ENCODE data around the gene EIF2B1.
"Not testable (repeated sequence)": the region's sequence is repeated elsewhere in the genome, so short reads cannot be mapped to it uniquely, and the experiment has no call there.

EIF2B1 gene

DNA sequence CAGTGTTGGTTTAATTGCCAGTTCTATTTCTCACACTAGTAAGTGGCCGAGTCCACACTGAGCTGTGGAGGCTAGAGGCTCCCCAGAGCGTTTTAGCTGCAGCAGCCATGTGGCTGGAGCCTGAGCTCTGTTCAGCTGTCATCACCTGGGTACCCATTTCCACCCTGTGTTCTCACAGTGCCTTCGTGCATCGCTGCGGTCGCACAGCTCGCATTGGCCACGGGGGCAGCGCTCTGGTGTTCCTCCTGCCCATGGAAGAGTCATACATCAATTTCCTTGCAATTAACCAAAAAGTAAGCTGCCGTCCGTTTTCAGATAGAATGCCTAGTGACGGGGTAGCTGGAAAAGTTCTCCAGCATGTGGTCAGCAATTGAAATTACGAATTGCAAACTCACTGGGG is 15.9 kb downstream of the EIF2B1 start:
- DNase-seq (ENCODE audit: low read depth in 3 of 3), result no peak

DNA sequence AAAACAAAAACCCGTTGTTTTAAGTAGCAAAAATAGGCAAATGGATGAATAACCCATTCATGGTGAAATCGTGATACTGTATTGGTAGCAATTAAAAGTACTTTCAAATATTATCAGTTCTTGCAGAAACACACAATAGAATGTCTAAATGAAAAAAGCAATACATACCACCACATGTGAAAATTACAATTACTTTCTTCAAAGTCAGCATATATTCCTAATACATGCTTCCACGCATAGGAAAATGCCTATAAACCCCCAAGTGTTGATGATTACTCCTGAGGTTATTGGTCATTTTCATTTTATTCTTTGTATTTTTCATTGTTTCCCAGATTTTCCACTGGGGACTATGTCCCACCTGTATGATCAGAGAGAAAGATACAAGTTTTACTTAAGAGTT is 16.3 kb downstream of the EIF2B1 start:
- DNase-seq (ENCODE audit: low read depth in 3 of 3), result no peak

DNA sequence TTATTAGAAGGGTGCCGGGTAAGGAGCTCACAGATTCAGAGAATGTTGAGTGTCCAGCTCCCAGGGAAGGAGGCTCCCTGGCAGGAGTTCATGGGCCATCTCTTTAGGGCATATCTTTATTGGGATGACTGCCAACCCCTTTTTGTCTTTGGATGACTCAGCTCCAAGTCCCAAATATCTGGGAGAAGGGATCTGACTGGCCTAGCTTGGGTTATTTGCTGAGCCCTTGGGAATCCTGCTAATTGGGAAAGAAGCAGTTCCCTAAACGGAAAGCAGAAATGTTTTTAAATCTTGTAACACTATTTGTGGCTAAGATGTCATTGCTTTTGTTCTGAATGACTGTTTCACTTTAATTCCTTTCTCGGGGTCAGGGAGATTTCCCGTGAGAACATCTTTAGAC is 19.0 kb downstream of the EIF2B1 start:
- DNase-seq (ENCODE audit: low read depth in 3 of 3), result no peak

DNA sequence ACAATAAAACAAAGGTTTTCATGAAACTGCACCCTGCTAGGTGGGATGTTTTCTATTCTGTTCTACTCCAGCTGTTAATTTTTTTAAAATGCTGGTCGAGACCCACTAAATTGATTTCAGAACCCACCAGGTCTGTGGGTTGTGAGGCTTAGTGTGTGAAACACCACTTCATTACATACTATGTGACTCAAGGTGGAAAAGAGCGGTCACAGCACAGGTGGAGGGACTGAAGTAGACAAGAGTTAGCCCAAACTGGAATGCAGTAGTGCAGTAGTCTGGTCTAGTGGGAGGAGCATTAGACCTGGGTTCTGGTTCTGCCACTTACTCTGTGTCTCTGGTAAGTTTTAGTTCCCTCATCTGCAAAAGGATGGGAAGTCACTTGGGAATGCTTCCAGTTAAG is 19.4 kb downstream of the EIF2B1 start:
- DNase-seq (ENCODE audit: low read depth in 3 of 3), result no peak

DNA sequence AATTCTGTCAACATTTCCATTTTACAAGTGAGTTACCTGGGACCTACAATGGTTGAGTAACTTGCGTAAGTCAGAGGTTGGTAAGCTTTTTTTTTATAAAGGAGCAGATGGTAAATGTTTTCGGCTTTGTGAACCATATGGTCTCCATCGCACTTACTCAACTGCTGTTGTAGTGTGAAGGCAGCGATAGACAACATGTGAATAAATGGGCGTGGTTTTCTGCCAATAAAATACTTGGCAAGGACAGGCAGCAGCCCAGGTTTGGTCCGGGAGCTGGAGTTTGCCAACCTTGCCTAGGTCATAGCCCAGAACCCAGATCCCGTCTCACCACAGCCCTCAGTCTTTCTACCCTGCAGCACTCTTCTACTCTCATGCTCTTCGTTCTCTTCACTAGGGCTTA is 25.3 kb downstream of the EIF2B1 start:
- DNase-seq (ENCODE audit: low read depth in 3 of 3), result no peak

DNA sequence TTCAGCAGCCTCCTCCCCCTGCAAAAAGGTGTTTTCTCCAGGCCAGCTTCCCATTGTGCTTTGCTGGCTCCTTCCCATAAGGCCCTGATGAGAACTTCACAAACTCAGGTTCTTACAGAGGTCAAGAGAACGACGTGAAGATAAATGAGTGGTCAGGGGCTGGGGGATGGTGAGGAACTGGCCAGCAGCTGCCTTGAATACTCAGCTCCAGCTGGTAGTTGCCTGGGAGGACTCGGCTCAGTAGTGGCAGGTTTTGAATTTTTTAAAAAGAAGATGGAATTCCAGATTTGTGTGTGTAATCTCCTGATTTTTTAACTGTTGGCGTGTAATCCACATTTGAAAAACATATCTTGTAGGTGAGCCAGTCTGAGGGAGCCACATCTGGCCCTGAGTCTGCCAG is 25.7 kb downstream of the EIF2B1 start:
- DNase-seq (ENCODE audit: low read depth in 3 of 3), result no peak

DNA sequence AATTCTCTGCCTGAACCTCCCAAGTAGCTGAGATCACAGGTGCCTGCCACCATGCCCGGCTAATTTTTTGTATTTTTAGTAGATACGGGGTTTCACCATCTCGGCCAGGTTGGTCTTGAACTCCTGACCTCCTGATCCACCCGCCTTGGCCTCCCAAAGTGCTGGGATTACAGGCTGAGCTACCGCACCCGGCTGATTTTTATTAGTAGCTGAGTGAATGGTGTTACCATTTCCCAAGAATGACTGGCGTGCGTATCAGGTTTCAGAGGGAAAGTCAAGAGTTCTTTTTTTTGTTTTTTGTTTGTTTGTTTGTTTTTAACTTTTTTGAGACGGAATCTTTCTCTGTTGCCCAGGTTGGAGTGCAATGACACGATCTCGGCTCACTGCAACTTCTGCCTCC is 30.0 kb downstream of the EIF2B1 start:
- not testable (repeated sequence) for DNase-seq (ENCODE audit: low read depth in 3 of 3)

DNA sequence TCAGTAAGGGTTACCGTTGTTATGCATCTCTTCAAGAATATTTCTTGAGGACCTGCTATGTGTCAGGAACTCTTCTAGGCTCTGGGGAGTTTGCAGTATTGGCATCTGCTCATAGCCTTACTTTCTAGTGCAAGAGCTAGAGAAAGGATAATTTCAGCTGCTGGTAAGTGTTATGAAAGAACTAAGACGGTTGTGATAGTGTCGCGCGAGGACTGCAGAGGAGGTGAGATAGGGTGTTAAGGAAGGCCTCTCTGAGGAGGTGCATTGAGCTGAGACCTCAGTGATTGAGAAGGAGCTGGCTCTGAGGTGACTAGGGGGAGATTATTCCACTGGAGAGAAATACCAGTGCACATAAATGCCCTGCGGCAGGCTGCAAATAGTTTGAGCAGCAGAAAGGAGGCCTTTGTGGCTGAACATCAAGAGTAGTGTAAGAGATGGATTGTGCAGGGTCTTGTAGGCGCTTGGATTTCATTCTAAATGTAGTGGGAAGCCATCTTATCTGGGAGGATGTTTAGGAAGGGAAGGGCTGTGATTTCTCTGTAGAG is 30.8 kb downstream of the EIF2B1 start:
- no peak for DNase-seq (ENCODE audit: low read depth in 3 of 3)

DNA sequence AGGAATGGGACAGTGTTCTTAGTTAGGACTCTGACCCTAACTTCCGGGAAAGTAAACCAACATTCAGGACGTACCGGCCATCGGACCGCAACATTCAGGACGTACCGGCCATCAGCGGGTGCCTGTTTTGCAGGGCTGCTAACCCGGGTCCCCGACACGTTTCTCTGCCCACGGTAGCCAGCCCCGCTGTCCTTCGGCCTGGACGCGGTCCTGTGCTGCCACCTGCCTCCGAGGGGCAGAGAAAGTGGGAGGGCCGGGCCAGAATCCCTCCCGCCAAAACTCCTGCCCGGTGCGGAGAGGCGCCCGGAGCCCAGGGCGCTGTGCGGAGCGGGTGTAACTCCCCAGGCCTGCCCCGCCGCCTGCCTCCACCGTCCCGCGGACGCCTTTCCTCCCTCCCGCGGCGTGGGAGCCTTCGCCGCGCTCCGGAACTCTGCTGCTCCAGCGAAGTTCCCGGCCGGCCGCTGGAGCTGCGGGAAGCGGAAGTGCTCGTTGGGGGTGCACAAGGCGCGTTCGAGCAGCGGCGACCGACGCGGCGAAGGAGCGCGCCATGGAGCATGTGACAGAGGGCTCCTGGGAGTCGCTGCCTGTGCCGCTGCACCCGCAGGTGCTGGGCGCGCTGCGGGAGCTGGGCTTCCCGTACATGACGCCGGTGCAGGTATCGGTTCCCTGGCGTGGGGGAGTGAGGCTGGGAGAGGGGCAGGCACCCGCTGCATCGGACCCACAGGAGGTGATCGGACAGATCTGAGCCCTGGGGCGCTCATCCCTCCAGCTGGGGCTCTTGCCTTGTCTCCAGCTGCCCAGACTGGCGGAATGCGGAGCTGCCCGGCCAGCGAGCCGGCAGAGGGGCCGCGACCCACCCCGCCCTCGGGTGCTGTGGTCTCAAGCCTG is 31.6 kb downstream of the EIF2B1 start, which contains the start of gene DDX55:
Gene DDX55 (plus strand): TSS at position 498 of the 888 bp plus-strand sequence. CDS start 50 bp downstream, at position 548.
- DNase-seq (ENCODE audit: low read depth in 3 of 3), result peak; percentile 71 to 77 (median 75)

DNA sequence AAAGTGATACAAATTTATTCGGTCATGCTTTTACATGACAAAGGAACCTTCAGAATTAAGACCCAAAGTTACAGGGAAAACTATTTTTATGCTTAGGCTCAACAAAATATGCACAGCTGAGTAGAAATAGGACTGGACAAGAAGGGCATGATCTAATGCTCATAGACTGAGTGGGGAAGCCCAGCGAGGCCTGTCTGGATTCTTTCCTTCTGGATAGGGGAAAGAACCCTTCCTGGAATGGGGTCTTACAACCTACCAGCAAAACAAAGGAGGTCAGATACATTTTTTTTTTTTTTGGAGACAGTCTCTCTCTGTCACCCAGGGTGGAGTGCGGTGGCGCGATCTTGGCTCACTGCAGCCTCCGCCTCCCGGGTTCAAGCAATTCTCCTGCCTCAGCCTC is 33.8 kb downstream of the EIF2B1 start:
- DNase-seq (ENCODE audit: low read depth in 3 of 3), result no peak

DNA sequence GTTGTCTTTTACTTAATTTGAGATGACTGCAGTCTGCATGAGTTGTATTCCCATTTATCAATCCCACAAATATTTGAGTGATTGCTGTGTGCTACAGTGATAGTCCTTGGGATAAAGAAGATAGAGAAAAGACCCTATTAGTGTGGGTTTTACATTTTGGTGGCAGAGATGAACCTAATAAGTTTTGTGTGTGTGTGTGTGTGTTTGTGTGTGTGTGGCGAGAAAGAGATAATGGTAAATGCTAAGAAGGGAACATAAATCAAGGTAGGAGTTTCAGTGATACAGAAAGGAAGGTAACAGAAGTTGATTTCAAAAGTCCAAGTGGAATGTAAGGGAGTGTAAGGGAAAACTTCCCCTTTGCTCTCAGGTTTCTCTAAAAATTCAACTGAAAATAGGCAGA is 34.2 kb downstream of the EIF2B1 start:
- DNase-seq (ENCODE audit: low read depth in 3 of 3), result no peak

DNA sequence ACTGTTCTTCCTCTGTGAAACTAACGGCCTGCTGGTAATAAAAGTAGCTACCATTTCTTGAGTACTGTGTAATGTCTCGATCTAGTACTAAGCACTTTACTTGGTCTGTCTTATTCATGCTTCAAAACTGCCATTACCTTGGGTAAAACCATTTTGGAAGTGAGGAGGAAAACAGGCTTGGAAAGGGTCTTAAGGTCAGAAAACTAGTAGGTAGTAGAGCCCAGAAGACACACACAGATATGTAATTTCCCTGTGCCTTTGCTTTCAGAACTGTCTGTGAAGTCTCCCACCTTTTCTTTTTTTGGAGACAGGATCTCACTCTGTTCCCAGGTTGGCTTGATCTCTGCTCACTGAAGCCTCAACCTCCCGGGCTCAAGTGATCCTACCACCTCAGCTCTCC is 35.0 kb downstream of the EIF2B1 start:
- DNase-seq (ENCODE audit: low read depth in 3 of 3), result no peak

DNA sequence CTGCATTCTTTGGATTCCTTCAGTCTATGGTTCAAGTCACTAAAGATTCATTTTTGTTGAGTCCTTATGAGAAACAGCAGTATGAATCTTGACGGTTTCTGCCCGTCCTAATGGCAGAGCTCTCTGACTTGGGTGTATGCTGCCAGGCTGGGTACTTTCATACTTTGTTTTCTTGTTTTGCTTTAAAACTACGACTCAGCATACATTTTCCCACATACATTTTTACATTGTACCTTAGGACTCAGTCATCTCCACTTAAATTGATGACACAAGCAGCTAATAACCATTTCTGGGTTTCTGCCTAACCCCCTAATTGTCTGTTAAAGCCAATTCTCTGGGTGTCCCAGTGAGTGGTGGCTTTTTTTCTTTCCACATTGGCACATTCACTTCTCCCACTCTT is 36.4 kb downstream of the EIF2B1 start:
- no peak for DNase-seq (ENCODE audit: low read depth in 3 of 3)

DNA sequence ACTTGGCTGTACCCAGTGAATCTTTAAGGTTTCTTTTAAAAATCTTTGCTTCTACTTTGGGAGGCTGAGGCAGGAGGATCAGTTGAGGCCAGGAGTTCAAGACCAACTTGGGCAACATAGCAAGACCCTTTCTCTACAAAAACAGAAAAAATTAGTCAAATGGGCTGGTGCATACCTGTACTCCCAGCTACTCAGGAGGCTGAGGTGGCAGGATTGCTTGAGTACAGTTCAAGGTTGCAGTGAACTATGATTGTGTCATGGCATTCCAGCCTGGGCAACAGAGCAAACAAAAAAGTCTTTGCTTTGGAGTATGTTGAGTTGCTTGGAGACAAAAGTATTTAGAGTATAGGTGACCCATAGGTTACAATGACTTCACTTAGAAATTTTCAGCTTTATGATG is 37.8 kb downstream of the EIF2B1 start:
- DNase-seq (ENCODE audit: low read depth in 3 of 3), result no peak

DNA sequence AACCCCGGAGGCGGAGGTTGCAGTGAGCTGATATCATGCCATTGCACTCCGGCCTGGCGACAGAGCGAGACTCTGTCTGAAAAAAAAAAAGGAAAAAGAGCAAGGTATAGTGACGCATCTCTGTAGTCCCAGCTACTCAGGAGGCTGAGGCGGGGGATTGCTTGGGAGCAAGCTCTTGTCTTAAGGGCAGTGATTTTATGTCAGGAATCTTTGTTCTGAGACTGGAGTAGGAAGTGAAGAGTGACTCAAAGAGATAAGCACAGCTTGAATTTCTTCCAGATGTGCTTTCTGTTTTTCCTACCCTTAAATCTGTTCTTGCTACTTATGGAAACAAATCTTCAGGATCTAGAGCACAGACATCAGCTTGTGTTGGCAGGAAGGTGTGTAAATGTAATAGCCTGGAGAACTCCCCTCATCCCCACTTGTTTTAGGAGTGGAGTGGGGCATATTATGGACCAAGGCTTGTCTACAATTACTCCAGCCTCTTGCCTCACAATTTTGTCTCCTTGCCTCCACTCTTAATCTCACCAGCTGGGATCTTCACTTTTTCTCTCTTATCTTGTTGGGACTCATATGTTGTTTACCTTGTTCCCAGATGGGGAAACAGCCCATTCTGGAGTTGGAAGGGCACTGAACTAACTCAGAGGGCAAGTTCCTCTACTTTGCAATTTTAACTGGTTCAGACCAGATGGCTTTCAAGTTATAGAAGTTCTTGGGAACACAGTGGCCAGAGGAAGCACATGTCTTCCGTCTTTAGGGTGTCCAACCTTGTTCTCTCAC is 41.6 kb downstream of the EIF2B1 start:
- DNase-seq (ENCODE audit: low read depth in 3 of 3), result no peak

DNA sequence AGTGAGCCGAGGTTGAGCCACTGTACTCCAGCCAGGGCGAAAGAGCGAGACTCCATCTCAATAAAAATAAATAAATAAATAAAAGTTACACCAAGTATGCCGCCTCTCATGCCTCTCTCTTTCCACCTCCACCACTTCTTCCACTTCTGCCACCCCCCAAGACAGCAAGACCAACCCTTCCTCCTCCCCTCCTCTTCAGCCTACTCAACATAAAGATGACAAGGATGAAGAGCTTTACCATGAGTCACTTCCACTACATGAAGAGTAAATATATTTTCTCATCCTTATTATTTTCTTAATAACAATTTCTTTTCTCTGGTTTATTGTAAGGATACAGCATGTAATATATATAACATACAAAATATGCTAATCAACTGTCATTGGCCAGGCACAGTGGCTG is 52.7 kb downstream of the EIF2B1 start:
- DNase-seq (ENCODE audit: low read depth in 3 of 3), result no peak

DNA sequence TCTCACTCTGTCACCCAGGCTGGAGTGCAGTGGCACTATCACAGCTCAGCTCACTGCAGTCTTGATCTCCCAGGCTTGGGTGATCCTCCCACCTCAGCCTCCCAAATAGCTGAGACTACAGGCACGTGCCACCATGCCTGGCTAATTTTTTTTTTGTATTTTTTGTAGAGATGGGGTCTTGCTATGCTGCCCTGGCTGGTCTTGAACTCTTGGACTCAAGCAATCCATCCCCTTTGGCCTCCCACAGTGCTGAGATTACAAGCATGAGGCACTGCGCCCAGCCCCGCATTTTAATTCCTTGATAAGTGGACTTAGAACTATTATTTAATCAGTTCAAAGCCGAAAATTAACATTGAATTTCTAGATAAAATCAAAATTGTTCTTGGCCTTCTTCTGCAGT is 54.7 kb downstream of the EIF2B1 start:
- not testable (repeated sequence) for DNase-seq (ENCODE audit: low read depth in 3 of 3)

DNA sequence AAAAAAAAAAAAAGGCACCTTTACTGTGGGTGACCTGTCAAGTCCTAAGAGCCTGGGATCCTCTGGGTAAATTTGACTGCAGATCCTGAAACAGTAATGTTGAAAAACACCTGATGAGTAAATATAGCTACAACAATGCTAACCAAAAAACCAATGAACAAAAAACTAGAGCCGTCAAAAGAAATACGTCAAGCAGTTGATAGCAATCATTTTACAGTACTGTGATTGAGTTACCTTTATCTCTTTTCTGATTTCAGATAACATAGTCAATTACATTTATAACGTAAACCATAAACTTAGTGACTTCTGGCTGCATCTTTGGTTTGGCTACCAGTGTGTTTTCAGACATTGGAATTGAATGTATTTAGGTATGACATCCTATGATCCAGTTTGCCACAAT is 55.2 kb downstream of the EIF2B1 start:
- no peak for DNase-seq (ENCODE audit: low read depth in 3 of 3)

DNA sequence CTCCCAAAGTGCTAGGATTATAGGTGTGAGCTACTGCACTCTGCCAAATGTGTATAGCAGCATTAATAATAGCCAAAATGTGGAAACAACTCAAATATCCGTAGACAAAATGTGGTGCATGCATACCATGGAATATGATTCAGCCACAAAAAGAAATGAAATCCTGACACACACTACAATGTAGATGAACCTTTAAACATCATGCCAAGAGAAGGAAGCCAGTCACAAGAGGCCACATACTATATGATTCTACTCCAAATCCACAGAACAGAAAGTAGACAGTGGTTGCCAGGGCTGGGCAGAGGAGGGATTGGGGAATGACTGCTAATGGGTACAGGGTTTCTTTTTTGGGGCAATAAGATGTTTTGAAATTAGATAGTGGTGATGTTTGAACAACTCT is 56.9 kb downstream of the EIF2B1 start:
- no peak for DNase-seq (ENCODE audit: low read depth in 3 of 3)

DNA sequence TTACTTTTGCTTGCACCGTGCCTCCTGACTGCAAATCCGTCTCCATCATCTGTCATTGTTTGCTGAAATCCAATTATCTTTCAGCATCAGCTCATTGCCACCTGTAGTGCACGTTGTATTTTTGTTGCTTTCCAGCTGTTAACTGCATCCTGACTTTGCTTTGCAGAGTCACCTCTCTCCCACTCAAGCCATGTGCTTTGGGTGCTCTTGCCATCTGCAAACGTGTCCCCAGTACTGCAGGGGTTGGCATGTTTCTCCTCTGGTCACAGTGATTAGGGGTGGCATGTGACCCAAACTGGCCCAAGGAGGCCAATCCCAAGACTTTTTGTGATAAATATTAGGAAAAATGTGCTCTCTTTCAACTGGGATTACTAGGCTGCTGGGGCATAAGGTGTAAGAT is 59.6 kb downstream of the EIF2B1 start:
- no peak for DNase-seq (ENCODE audit: low read depth in 3 of 3)

DNA sequence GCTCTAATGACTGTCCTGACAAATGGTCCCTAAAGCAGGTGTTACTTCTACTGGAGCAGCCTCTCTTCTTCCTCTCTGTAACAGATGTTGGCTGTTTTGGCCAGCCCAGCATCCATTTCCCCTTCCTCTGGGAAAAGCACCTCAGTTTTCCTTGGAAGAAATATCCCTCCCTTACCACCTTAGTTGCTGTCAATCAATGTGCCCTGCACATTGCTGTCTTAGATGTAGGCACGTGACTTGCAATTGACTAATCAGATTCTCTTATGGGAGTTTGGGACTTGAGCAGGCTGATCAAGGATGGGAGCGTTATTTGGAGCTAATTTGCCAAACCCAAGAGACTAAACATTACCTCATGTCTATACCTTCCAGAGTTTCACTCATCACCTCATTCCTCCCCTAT is 61.1 kb downstream of the EIF2B1 start:
- no peak for DNase-seq (ENCODE audit: low read depth in 3 of 3)

DNA sequence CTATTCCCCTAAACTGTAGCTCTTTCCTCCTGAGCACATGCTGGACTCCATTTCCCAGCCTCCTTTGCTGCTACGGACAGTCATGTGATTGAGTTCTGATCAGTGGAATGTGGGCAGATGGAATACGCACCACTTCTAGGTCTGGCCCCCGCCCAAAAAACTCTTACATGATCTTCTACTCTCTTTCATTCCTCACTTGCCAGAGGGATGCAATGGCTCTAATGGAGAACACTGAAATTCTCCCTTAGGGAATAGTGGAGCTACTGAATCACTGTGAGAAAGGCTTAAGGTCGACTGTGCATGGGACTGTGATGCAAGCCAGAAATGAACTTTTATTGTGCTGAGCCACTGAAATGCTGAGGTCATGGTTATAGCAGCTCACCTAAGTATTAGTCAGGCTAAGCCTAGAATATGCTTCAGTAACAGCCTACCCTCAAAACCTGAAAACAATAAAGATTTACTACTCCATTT is 62.1 kb downstream of the EIF2B1 start:
- DNase-seq (ENCODE audit: low read depth in 3 of 3), result no peak

All from stimulated activated CD4-positive, alpha-beta T cell treated with anti-CD3 and anti-CD28 coated beads, TNF-alpha, amount 100 ng/mL, for 48 hours (primary cell).